ENCODE data around the gene LAMC1.

Gene LAMC1

GRCh38 chr1:183081402-183082120 lies 58.3 kb downstream of the LAMC1 start:
- no peaks in the 10 kb centered on the region for H3F3A ChIP-seq (ENCODE audit: insufficient read depth)
- H3K27me3 ChIP-seq (ENCODE audit: low read length): no peaks in the 10 kb centered on the region
- no peak overlapping the region for H3K4me2 ChIP-seq (ENCODE audit: low read depth, low read length, poor library complexity, severe bottlenecking)
- H3K9me2 ChIP-seq (replicated peaks; ENCODE audit: insufficient read depth, low read length): no peaks in the 10 kb centered on the region
- H3K27ac ChIP-seq (ENCODE audit: low read depth, low read length): no peak overlapping the region
- H4K20me1 ChIP-seq (ENCODE audit: low read depth, low read length): no peaks in the 10 kb centered on the region
- no peaks in the 10 kb centered on the region for H3K36me3 ChIP-seq (ENCODE audit: low read length)
- no peaks in the 10 kb centered on the region for H3K79me2 ChIP-seq (ENCODE audit: insufficient read depth, low read length)
- H3K9me3 ChIP-seq (ENCODE audit: insufficient read depth, low read length): no peaks in the 10 kb centered on the region
- H3K9ac ChIP-seq (ENCODE audit: low read length): no peak overlapping the region
- TF ChIP-seq EZH2phosphoT487 (conservative IDR thresholded peaks at IDR 0.05; ENCODE audit: low read length): no peak
- no peak for TF ChIP-seq CTCF (IDR thresholded peaks at IDR 0.05; ENCODE audit: insufficient read depth, low read length, poor library complexity, severe bottlenecking)
- no peak overlapping the region for H2AFZ ChIP-seq (ENCODE audit: low read depth, low read length, severe bottlenecking)
- H3K4me3 ChIP-seq (ENCODE audit: insufficient read depth, low read length, poor library complexity, severe bottlenecking): no peak overlapping the region

DNA sequence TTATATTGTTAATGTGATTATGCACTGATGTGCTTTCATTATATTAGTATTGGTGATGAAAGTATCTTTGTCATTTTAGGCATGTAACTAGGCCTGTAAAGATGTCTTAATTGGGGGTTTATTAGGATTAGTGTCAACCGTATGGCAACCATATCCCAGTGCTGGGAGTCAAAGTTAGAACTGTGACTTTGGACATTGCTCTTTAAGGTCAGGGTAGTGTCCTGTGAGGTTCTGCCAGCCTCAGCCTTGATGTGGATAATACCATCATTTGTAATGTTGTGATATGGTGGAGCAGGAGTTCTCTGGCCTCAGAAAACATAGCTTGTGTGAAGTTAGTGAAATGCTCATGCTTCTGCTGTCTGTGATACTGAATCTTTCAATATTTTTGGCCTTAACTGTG lies 59.4 kb downstream of the LAMC1 start:
- Histone ChIP-seq H3K79me2 (ENCODE audit: insufficient read depth, low read length) (no peaks in the 10 kb centered on the region), H3F3A (ENCODE audit: insufficient read depth) (no peaks in the 10 kb centered on the region), H3K27ac (ENCODE audit: low read depth, low read length) (no peak overlapping the region), H3K4me3 (ENCODE audit: insufficient read depth, low read length, poor library complexity, severe bottlenecking) (no peak overlapping the region), H3K36me3 (ENCODE audit: low read length) (no peaks in the 10 kb centered on the region), H3K4me2 (ENCODE audit: low read depth, low read length, poor library complexity, severe bottlenecking) (no peak overlapping the region), H4K20me1 (ENCODE audit: low read depth, low read length) (no peaks in the 10 kb centered on the region), H3K9ac (ENCODE audit: low read length) (no peak overlapping the region), H2AFZ (ENCODE audit: low read depth, low read length, severe bottlenecking) (no peak overlapping the region), H3K9me3 (ENCODE audit: insufficient read depth, low read length) (no peaks in the 10 kb centered on the region), H3K27me3 (ENCODE audit: low read length) (no peaks in the 10 kb centered on the region), H3K9me2 (replicated peaks; ENCODE audit: insufficient read depth, low read length) (no peaks in the 10 kb centered on the region)
- TF ChIP-seq CTCF (IDR thresholded peaks at IDR 0.05; ENCODE audit: insufficient read depth, low read length, poor library complexity, severe bottlenecking) (no peak), EZH2phosphoT487 (conservative IDR thresholded peaks at IDR 0.05; ENCODE audit: low read length) (no peak)

DNA sequence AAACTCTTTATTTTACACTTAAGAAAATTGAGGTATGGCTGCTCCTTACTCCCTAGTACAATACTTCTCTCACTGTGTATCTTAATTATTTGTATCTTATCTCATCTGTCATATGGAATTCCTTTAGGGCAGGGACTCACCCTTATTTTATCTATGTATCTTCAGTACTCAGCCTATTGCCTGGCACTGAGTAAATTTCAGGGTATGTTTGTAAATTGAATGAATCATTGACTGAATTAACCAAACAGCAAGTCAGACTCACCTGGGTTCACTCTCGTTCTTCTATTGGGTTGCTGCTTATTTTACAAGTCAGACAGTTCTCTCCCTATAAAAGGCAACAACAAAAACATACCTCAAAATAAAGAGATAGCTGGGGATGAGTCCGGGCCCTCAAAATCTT lies 63.8 kb downstream of the LAMC1 start:
- no peak overlapping the region for H3K9ac ChIP-seq (ENCODE audit: low read length)
- no peaks in the 10 kb centered on the region for H3K9me3 ChIP-seq (ENCODE audit: insufficient read depth, low read length)
- no peak for TF ChIP-seq EZH2phosphoT487 (conservative IDR thresholded peaks at IDR 0.05; ENCODE audit: low read length)
- H3K27ac ChIP-seq (ENCODE audit: low read depth, low read length): no peak overlapping the region
- H3K79me2 ChIP-seq (ENCODE audit: insufficient read depth, low read length): no peaks in the 10 kb centered on the region
- H3K4me2 ChIP-seq (ENCODE audit: low read depth, low read length, poor library complexity, severe bottlenecking): no peak overlapping the region
- no peaks in the 10 kb centered on the region for H3K36me3 ChIP-seq (ENCODE audit: low read length)
- no peaks in the 10 kb centered on the region for H3F3A ChIP-seq (ENCODE audit: insufficient read depth)
- H4K20me1 ChIP-seq (ENCODE audit: low read depth, low read length): no peaks in the 10 kb centered on the region
- H3K9me2 ChIP-seq (replicated peaks; ENCODE audit: insufficient read depth, low read length): no peaks in the 10 kb centered on the region
- H2AFZ ChIP-seq (ENCODE audit: low read depth, low read length, severe bottlenecking): no peak overlapping the region
- no peak overlapping the region for H3K4me3 ChIP-seq (ENCODE audit: insufficient read depth, low read length, poor library complexity, severe bottlenecking)
- H3K27me3 ChIP-seq (ENCODE audit: low read length): no peaks in the 10 kb centered on the region

GRCh38 chr1:183089025-183089639 lies 65.9 kb downstream of the LAMC1 start:
- Histone ChIP-seq H3K27ac (ENCODE audit: low read depth, low read length) (no peak overlapping the region), H3K9me3 (ENCODE audit: insufficient read depth, low read length) (no peaks in the 10 kb centered on the region), H3K4me2 (ENCODE audit: low read depth, low read length, poor library complexity, severe bottlenecking) (no peak overlapping the region), H3F3A (ENCODE audit: insufficient read depth) (no peaks in the 10 kb centered on the region), H3K4me3 (ENCODE audit: insufficient read depth, low read length, poor library complexity, severe bottlenecking) (no peak overlapping the region), H3K36me3 (ENCODE audit: low read length) (no peaks in the 10 kb centered on the region), H3K27me3 (ENCODE audit: low read length) (no peaks in the 10 kb centered on the region), H3K79me2 (ENCODE audit: insufficient read depth, low read length) (no peaks in the 10 kb centered on the region), H4K20me1 (ENCODE audit: low read depth, low read length) (no peaks in the 10 kb centered on the region; the same call in 1 of the 2 replicates), H2AFZ (ENCODE audit: low read depth, low read length, severe bottlenecking) (no peak overlapping the region), H3K9ac (ENCODE audit: low read length) (no peak overlapping the region), H3K9me2 (replicated peaks; ENCODE audit: insufficient read depth, low read length) (no peaks in the 10 kb centered on the region)
- TF ChIP-seq EZH2phosphoT487 (conservative IDR thresholded peaks at IDR 0.05; ENCODE audit: low read length): no peak
- TF ChIP-seq CTCF (IDR thresholded peaks at IDR 0.05; ENCODE audit: insufficient read depth, low read length, poor library complexity, severe bottlenecking): no peak
